HG03025 (cell line): Measurements from ENCODE around the gene ZSCAN2.

Experiments
- ATAC-seq: cut with Tn5 transposase; IDR thresholded peaks from one replicate; pipeline ENCODE4 v1.9.1; 2021; ENCODE audit warnings: mild to moderate bottlenecking, moderate library complexity; ENCODE audit not compliant: unreplicated experiment, low FRiP score

ZSCAN2 gene

GRCh38 chr15:84598250-84598649 lies 2.6 kb upstream of the ZSCAN2 start:
- no peak for ATAC-seq

- ATAC-seq, result no peak
Measured at GRCh38 chr15:84598993-84599392, 1.8 kb upstream of the ZSCAN2 start.

GRCh38 chr15:84599906-84600305 lies 903 bp upstream of the ZSCAN2 start:
- no peak for ATAC-seq

GRCh38 chr15:84600331-84600686 lies 500 bp upstream of the ZSCAN2 start:
- peak; percentile 10 for ATAC-seq

- no peak for ATAC-seq
Measured at GRCh38 chr15:84601555-84601838, 688 bp downstream of the ZSCAN2 start.

GRCh38 chr15:84603630-84604379 lies 3.0 kb downstream of the ZSCAN2 start:
- ATAC-seq, result no peak

GRCh38 chr15:84604826-84605553 lies 4.2 kb downstream of the ZSCAN2 start:
- ATAC-seq, result no peak

- ATAC-seq, result no peak
Measured at GRCh38 chr15:84605554-84605882, 4.7 kb downstream of the ZSCAN2 start.

GRCh38 chr15:84606653-84607120 lies 5.9 kb downstream of the ZSCAN2 start:
- ATAC-seq, result no peak

GRCh38 chr15:84608707-84609284 lies 8.0 kb downstream of the ZSCAN2 start:
- ATAC-seq, result no peak

GRCh38 chr15:84609818-84610525 lies 9.2 kb downstream of the ZSCAN2 start:
- ATAC-seq, result no peak

- no peak for ATAC-seq
Measured at GRCh38 chr15:84611631-84612030, 10.8 kb downstream of the ZSCAN2 start.

GRCh38 chr15:84616235-84616634 lies 15.4 kb downstream of the ZSCAN2 start:
- ATAC-seq, result no peak

- ATAC-seq, result no peak
Measured at GRCh38 chr15:84620626-84621025, 19.8 kb downstream of the ZSCAN2 start.

- no peak for ATAC-seq
Measured at GRCh38 chr15:84621358-84621979, 20.7 kb downstream of the ZSCAN2 start.

- ATAC-seq, result no peak
Measured at GRCh38 chr15:84624359-84624758, 23.6 kb downstream of the ZSCAN2 start.

GRCh38 chr15:84625123-84625522 lies 24.3 kb downstream of the ZSCAN2 start:
- ATAC-seq, result no peak

- no peak for ATAC-seq
Measured at GRCh38 chr15:84629033-84629432, 28.2 kb downstream of the ZSCAN2 start.

- no peak for ATAC-seq
Measured at GRCh38 chr15:84631706-84632272, 31.0 kb downstream of the ZSCAN2 start.
